Measurements from ENCODE around the gene ZNF398.

ZNF398 gene

GRCh38 chr7:149226840-149227494 is 79.7 kb downstream of the ZNF398 start:
- no peak for DNase-seq (ENCODE audit: low spot score)

GRCh38 chr7:149228831-149229471 is 81.7 kb downstream of the ZNF398 start:
- no peak for DNase-seq (ENCODE audit: low spot score)

GRCh38 chr7:149229526-149229925 is 82.3 kb downstream of the ZNF398 start:
- no peak for DNase-seq (ENCODE audit: low spot score)

GRCh38 chr7:149232362-149232761 is 85.1 kb downstream of the ZNF398 start:
- DNase-seq (ENCODE audit: low spot score) = no peak

Measured in hematopoietic multipotent progenitor cell treated with erythropoietin and hydrocortisone succinate and interleukin-3 and kit ligand, for 17 days (in vitro differentiated cells).